Parathyroid adenoma (tissue), 2 donors: ENCODE data around the gene TOM1L2.

Source experiments
- H2AFZ ChIP-seq: fragments of 300-600 bp; sonication (generic); one replicate; pipeline ENCODE4 v1.7.0; 2017; ENCODE audit warnings: antibody characterized with exemption, mild to moderate bottlenecking
- H3K27ac ChIP-seq: fragments of 300-600 bp; sonication (generic); one replicate; pipeline ENCODE4 v1.7.0; 2017
- H3K27me3 ChIP-seq: fragments of 300-600 bp; sonication (generic); one replicate; pipeline ENCODE4 v1.7.0; 2017; ENCODE audit warnings: low read length; ENCODE audit not compliant: control insufficient read depth, insufficient read depth
- H3K36me3 ChIP-seq: fragments of 300-600 bp; sonication (generic); one replicate; pipeline ENCODE4 v1.7.0; 2017; ENCODE audit warnings: low read length; ENCODE audit not compliant: control insufficient read depth, insufficient read depth
- H3K4me1 ChIP-seq: fragments of 300-600 bp; sonication (generic); one replicate; pipeline ENCODE4 v1.7.0; 2017; ENCODE audit warnings: control low read depth
- H3K4me2 ChIP-seq: fragments of 300-600 bp; sonication (generic); one replicate; pipeline ENCODE4 v1.7.0; 2017; ENCODE audit warnings: low read length
- H3K4me3 ChIP-seq: fragments of 300-600 bp; sonication (generic); one replicate; pipeline ENCODE4 v1.7.0; 2017; ENCODE audit warnings: low read depth, low read length
- H3K79me2 ChIP-seq: fragments of 300-600 bp; sonication (generic); one replicate; pipeline ENCODE4 v1.7.0; 2017; ENCODE audit warnings: control low read depth
- H3K9ac ChIP-seq: fragments of 300-600 bp; sonication (generic); one replicate; pipeline ENCODE4 v1.7.0; 2017; ENCODE audit warnings: mild to moderate bottlenecking
- H3K9me3 ChIP-seq: fragments of 300-600 bp; sonication (generic); one replicate; pipeline ENCODE4 v1.7.0; 2017; ENCODE audit warnings: low read length; ENCODE audit not compliant: control insufficient read depth
- CTCF ChIP-seq: fragments of 300-600 bp; sonication (generic); IDR thresholded peaks from one replicate; pipeline ENCODE4 v1.7.0; 2017; ENCODE audit warnings: antibody characterized with exemption, mild to moderate bottlenecking
- donor health status: primary hyperparathyroidism.

The TOM1L2 gene

GRCh38 chr17:17933775-17934174, 38.4 kb downstream of the TOM1L2 start:
- H3K4me2 ChIP-seq, result no peak overlapping the region
- no peak overlapping the region for H2AFZ ChIP-seq
- no peak for TF ChIP-seq CTCF
- no peaks in the 10 kb centered on the region for H3K9me3 ChIP-seq
- H3K4me3 ChIP-seq, result no peak overlapping the region
- H3K4me1 ChIP-seq, result peaks cover 42% of the 10 kb centered on the region
- no peaks in the 10 kb centered on the region for H3K27me3 ChIP-seq
- H3K27ac ChIP-seq, result no peak overlapping the region
- H3K79me2 ChIP-seq, result peaks cover 48% of the 10 kb centered on the region
- no peak overlapping the region for H3K9ac ChIP-seq
- no peaks in the 10 kb centered on the region for H3K36me3 ChIP-seq

GRCh38 chr17:17931159-17931558, 41.0 kb downstream of the TOM1L2 start:
- Histone ChIP-seq H3K9me3 (no peaks in the 10 kb centered on the region), H3K36me3 (no peaks in the 10 kb centered on the region), H2AFZ (no peak overlapping the region), H3K9ac (no peak overlapping the region), H3K27me3 (no peaks in the 10 kb centered on the region), H3K4me1 (peaks cover 28% of the 10 kb centered on the region), H3K4me3 (no peak overlapping the region), H3K79me2 (peaks cover 61% of the 10 kb centered on the region), H3K4me2 (no peak overlapping the region), H3K27ac (no peak overlapping the region)
- no peak for TF ChIP-seq CTCF

- H2AFZ ChIP-seq, result no peak overlapping the region
- no peak overlapping the region for H3K4me2 ChIP-seq
- H3K27ac ChIP-seq, result no peak overlapping the region
- peaks cover 23% of the 10 kb centered on the region for H3K4me1 ChIP-seq
- H3K9ac ChIP-seq, result no peak overlapping the region
- H3K4me3 ChIP-seq, result no peak overlapping the region
- H3K27me3 ChIP-seq, result no peaks in the 10 kb centered on the region
- H3K79me2 ChIP-seq, result peaks cover 65% of the 10 kb centered on the region
- H3K9me3 ChIP-seq, result no peaks in the 10 kb centered on the region
- TF ChIP-seq CTCF, result no peak
- no peaks in the 10 kb centered on the region for H3K36me3 ChIP-seq
Observed at GRCh38 chr17:17930674-17931073, 41.5 kb downstream of the TOM1L2 start.

GRCh38 chr17:17929655-17930380, 42.4 kb downstream of the TOM1L2 start:
- TF ChIP-seq CTCF, result no peak
- peaks cover 65% of the 10 kb centered on the region for H3K79me2 ChIP-seq
- H2AFZ ChIP-seq, result no peak overlapping the region
- peaks cover 15% of the 10 kb centered on the region for H3K4me1 ChIP-seq
- H3K4me2 ChIP-seq, result no peak overlapping the region
- no peaks in the 10 kb centered on the region for H3K27me3 ChIP-seq
- no peak overlapping the region for H3K9ac ChIP-seq
- no peaks in the 10 kb centered on the region for H3K9me3 ChIP-seq
- no peak overlapping the region for H3K27ac ChIP-seq
- no peak overlapping the region for H3K4me3 ChIP-seq
- H3K36me3 ChIP-seq, result no peaks in the 10 kb centered on the region
